Measurements from ENCODE around the gene TMEM131L.

DNA sequence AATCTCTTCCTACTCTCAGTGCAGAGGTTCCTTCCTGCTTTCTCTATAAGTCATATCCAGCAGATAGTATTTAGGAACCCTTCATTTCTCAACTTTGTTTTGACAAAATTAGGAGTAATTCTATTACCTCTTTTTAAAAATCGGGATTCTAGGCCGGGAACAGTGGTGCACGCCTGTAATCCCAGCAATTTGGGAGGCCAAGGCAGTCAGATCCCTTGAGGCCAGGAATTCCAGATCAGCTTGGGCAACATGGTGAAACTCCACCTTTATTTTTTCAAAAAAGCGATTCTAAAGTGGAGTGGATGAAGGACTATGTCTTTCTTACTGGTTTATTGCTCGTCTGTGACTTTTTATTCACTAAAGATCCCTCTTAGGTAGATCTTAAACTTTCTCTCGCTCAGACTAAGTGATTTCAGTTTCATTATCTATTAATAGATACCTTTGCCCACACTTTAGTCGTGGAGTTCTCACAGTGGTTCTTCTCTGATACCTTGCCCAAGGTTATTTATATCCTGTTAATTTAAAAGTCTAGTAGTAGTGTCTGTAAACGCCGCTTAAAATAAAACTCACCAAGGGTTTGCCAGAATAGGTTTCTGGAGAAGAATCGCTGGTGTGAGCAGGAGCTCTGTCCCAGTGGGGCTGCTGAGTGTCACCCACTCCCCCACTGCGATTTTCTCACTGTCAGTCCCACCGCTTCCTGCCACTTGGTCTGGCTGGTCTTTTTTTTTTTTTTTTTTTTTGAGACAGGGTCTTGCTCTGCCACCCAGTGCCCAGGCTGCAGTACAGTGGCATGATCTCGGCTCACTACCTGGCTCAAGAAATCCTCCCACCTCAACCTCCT, 27.0 kb upstream of the TMEM131L start:
- TF ChIP-seq EZH2 (optimal IDR thresholded peaks at IDR 0.05; ENCODE audit: low read depth, low read length) (no peak), CTCF (IDR thresholded peaks at IDR 0.05; ENCODE audit: low read length) (no peak)
